HCT116 (cell line): ENCODE results near the gene IL36RN. TPM values are rescaled to one million over a fixed set of nuclear protein-coding genes. Genes with fewer than 3 reads are reported as not detected.

Experiments
- ATAC-seq: fragments of 200-7000 bp; cut with Tn5 transposase; 2 replicates; pipeline ENCODE4 v1.9.1; 2020; ENCODE audit warnings: mild to moderate bottlenecking, moderate library complexity
- BruUV-seq: library from RNA; stranded (reverse); fragments of 400-500 nt; replicated peaks from 2 replicates; lab custom pipeline; 2021; lab: Mats Ljungman, UMichigan
- CTCF ChIA-PET: fragments of 300-600 bp; sonication (Branson Sonifier 250); formaldehyde crosslinking; loops from one replicate; lab custom pipeline; 2021; ENCODE audit warnings: antibody characterized with exemption; lab: Charles Lee
- POLR2A ChIA-PET: fragments of 300-600, 350-600 bp; sonication (Branson Sonifier 250); formaldehyde crosslinking; loops from one replicate; lab custom pipeline; 2021; ENCODE audit warnings: antibody characterized with exemption; lab: Charles Lee
- RAD21 ChIA-PET, 2 experiments: fragments of 300-600 bp; sonication (Branson Sonifier 250); formaldehyde crosslinking; loops; one replicate each; lab custom pipeline; 2023; ENCODE audit warnings: low total read pairs in 2 of 2; ENCODE audit not compliant: uncharacterized antibody in 2 of 2, unreplicated experiment in 2 of 2, low non-redundant PET in 1 of 2; lab: Charles Lee
- DNase-seq: peaks from one replicate; pipeline ENCODE4 v3.0.0-alpha.2; 2010; ENCODE audit warnings: low read depth, low spot score
- H2AFZ ChIP-seq: fragments of 200-600 bp; shearing (Covaris generic), sonication (generic); 2 replicates; pipeline ENCODE4 v1.6.1; 2017; ENCODE audit warnings: low read depth, mixed run types, mixed read lengths, antibody characterized with exemption, low read length; ENCODE audit not compliant: poor library complexity, severe bottlenecking
- H3K27ac ChIP-seq: 2 replicates; pipeline ENCODE4 v1.5.1; 2012; ENCODE audit warnings: low read depth, low read length
- H3K27me3 ChIP-seq: fragments of 200-600 bp; sonication (generic); 2 replicates; pipeline ENCODE4 v1.6.1; 2016; ENCODE audit warnings: mixed run types, low read length, mixed read lengths; ENCODE audit not compliant: insufficient read depth
- H3K36me3 ChIP-seq, 2 experiments: fragments of 200-500 bp in 1 of 2; fragments of 200-600 bp in 1 of 2; sonication (Bioruptor generic) in 1 of 2; sonication (generic) in 1 of 2; 2 replicates each; pipeline versions ENCODE4 v1.5.1 to v1.6.1; 2014 to 2016; ENCODE audit warnings: low read length in 2 of 2, inconsistent platforms in 1 of 2, mixed read lengths in 1 of 2, mixed run types in 1 of 2; ENCODE audit not compliant: insufficient read depth in 2 of 2, control insufficient read depth in 1 of 2
- H3K4me1 ChIP-seq, 2 experiments: fragments of 200-600 bp in 1 of 2; sonication (generic) in 1 of 2; 2 replicates each; pipeline versions ENCODE4 v1.5.1 to v1.6.1; 2012 to 2017; ENCODE audit warnings: low read length in 2 of 2, inconsistent platforms in 1 of 2, mild to moderate bottlenecking in 1 of 2, mixed read lengths in 1 of 2, mixed run types in 1 of 2, moderate library complexity in 1 of 2; ENCODE audit not compliant: insufficient read depth in 2 of 2, control insufficient read depth in 1 of 2
- H3K4me2 ChIP-seq: fragments of 200-600 bp; sonication (generic); 2 replicates; pipeline ENCODE4 v1.6.1; 2017; ENCODE audit warnings: mixed run types, low read length, mixed read lengths
- H3K4me3 ChIP-seq, 2 experiments: fragments of 200-600 bp in 1 of 2; sonication (generic) in 1 of 2; replicated peaks in 1 of 2; 2 replicates each; pipeline ENCODE4 v1.5.1; 2011 to 2016; ENCODE audit warnings: low read length in 2 of 2, control low read depth in 1 of 2, low read depth in 1 of 2, mild to moderate bottlenecking in 1 of 2, mixed read lengths in 1 of 2, mixed run types in 1 of 2
- H3K79me2 ChIP-seq: fragments of 200-600 bp; sonication (generic); 2 replicates; pipeline ENCODE4 v1.6.1; 2017; ENCODE audit warnings: mild to moderate bottlenecking, mixed run types, low read length, moderate library complexity, mixed read lengths; ENCODE audit not compliant: insufficient read depth
- H3K9ac ChIP-seq: fragments of 200-600 bp; sonication (generic); 2 replicates; pipeline ENCODE4 v1.6.1; 2016; ENCODE audit warnings: low read length, mixed read lengths
- H3K9me2 ChIP-seq: fragments of 200-600 bp; sonication (generic), shearing (Covaris generic); 2 replicates; pipeline ENCODE4 v1.6.1; 2017; ENCODE audit warnings: mixed run types, mild to moderate bottlenecking, moderate library complexity; ENCODE audit not compliant: insufficient read depth
- H3K9me3 ChIP-seq, 2 experiments: fragments of 200-500 bp in 1 of 2; fragments of 200-600 bp in 1 of 2; sonication (Bioruptor generic) in 1 of 2; sonication (generic) in 1 of 2; 2 replicates each; pipeline ENCODE4 v1.6.1; 2014 to 2017; ENCODE audit warnings: low read length in 2 of 2, mixed read lengths in 2 of 2, inconsistent platforms in 1 of 2, low read depth in 1 of 2, mild to moderate bottlenecking in 1 of 2, mixed run types in 1 of 2, moderate library complexity in 1 of 2; ENCODE audit not compliant: control insufficient read depth in 1 of 2, insufficient read depth in 1 of 2
- H4K20me1 ChIP-seq: fragments of 200-600 bp; sonication (generic), shearing (Covaris generic); 2 replicates; pipeline ENCODE4 v1.6.1; 2017; ENCODE audit warnings: mixed run types, mild to moderate bottlenecking, moderate library complexity; ENCODE audit not compliant: insufficient read depth
- CBX3 ChIP-seq: IDR thresholded peaks from 2 replicates; pipeline ENCODE4 v1.6.1; 2012; ENCODE audit warnings: low read depth
- CEBPB ChIP-seq: IDR thresholded peaks from 2 replicates; pipeline ENCODE4 v1.6.1; 2012; ENCODE audit warnings: low read depth
- EZH2 ChIP-seq: fragments of 200-600 bp; sonication (generic); IDR thresholded peaks from 2 replicates; pipeline ENCODE4 v1.6.1; 2017; ENCODE audit warnings: antibody characterized with exemption, mixed run types
- JUND ChIP-seq: IDR thresholded peaks from 2 replicates; pipeline ENCODE4 v1.6.1; 2012
- POLR2A ChIP-seq: IDR thresholded peaks from 2 replicates; pipeline ENCODE4 v1.7.0; 2011; ENCODE audit warnings: borderline replicate concordance; ENCODE audit not compliant: insufficient read depth, insufficient read length; ENCODE audit errors: extremely low read depth
- POLR2AphosphoS5 ChIP-seq: IDR thresholded peaks from 2 replicates; pipeline ENCODE4 v1.6.1; 2011; ENCODE audit warnings: mild to moderate bottlenecking, low read depth, low read length, moderate library complexity
- RAD21 ChIP-seq: IDR thresholded peaks from 2 replicates; pipeline ENCODE4 v1.6.1; 2012; ENCODE audit warnings: low read depth, mild to moderate bottlenecking
- TCF7L2 ChIP-seq: IDR thresholded peaks from 2 replicates; pipeline ENCODE4 v1.7.0; 2011; ENCODE audit warnings: borderline replicate concordance, inconsistent platforms; ENCODE audit not compliant: insufficient read depth, insufficient read length; ENCODE audit errors: extremely low read depth
- ZFX ChIP-seq: fragments of 450-650 bp; IDR thresholded peaks from 2 replicates; pipeline ENCODE4 v1.6.1; 2017
- intact Hi-C: fragments of 100-400 bp; cut with micrococcal nuclease; formaldehyde crosslinking; loops from 2 replicates; pipeline ENCODE4 v1.10.0; 2022
- total RNA-seq: library from RNA; stranded (reverse); gene quantifications from one replicate; pipeline ENCODE4 v1.2.1, GENCODE V29; 2021; ENCODE audit not compliant: unreplicated experiment
- TF ChIP-seq, protein P1 (sequence below): IDR thresholded peaks from 2 replicates; pipeline ENCODE4 v1.6.1; 2011; ENCODE audit warnings: mild to moderate bottlenecking, low read length, moderate library complexity; ENCODE audit not compliant: insufficient replicate concordance; ENCODE audit errors: extremely low read depth
- TF ChIP-seq, protein P2 (sequence below), 3 experiments: fragments of 200-600 bp in 1 of 3; sonication (generic) in 1 of 3; IDR thresholded peaks in 2 of 3; conservative IDR thresholded peaks in 1 of 3; 2 replicates each; pipeline ENCODE4 v1.5.1; 2012 to 2017; ENCODE audit warnings: low read depth in 2 of 3, low read length in 2 of 3, antibody characterized with exemption in 1 of 3, borderline replicate concordance in 1 of 3, control low read depth in 1 of 3, mild to moderate bottlenecking in 1 of 3, mixed read lengths in 1 of 3, mixed run types in 1 of 3, moderate library complexity in 1 of 3; ENCODE audit not compliant: insufficient read depth in 1 of 3
- TF ChIP-seq, protein P3 (sequence below): IDR thresholded peaks from 2 replicates; pipeline ENCODE4 v1.6.1; 2012
- TF ChIP-seq, protein P4 (sequence below): IDR thresholded peaks from 2 replicates; pipeline ENCODE4 v1.6.1; 2012

Gene IL36RN
- total RNA-seq, 1 experiment from 2014 or later: not detected

DNA sequence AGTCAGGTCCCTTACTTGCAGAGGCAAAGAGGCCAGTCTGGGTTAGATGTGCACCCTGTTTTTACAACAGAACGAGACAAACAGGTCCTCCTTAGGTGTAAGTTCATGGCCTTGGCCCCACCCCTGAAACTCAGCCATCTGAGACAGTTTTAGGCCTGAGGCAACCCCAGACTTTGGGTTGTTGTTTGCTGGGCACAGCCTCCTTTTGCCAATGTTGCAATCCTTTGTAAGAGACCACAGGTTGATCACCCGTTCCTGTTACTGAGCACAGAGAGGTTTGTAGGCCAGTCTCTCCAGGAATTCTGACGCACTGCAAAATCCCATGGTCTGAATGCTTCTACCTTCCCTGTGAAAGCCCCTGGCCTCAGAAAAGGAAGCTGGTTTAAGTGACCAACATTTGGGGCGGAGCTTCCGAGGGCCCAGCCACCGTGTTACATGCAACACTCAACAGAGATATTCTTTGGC is 52.9 kb downstream of the IL36RN start:
- BruUV-seq: no TSS peak
- DNase-seq (no peak), ATAC-seq (no peak)
- Histone ChIP-seq H3K27ac (no peak overlapping the region), H3K27me3 (no peaks in the 10 kb centered on the region), H3K79me2 (no peaks in the 10 kb centered on the region), H4K20me1 (no peaks in the 10 kb centered on the region), H2AFZ (no peak overlapping the region), H3K4me1 (no peaks in the 10 kb centered on the region), H3K9me2 (no peaks in the 10 kb centered on the region), H3K9me3 (no peaks in the 10 kb centered on the region), H3K9ac (no peak overlapping the region), H3K4me3 (no peak overlapping the region), H3K4me2 (no peak overlapping the region), H3K36me3 (no peaks in the 10 kb centered on the region)
- intact Hi-C loops: no loop called here
- RAD21 ChIA-PET: no interaction called here
- TF ChIP-seq, protein P1, sequence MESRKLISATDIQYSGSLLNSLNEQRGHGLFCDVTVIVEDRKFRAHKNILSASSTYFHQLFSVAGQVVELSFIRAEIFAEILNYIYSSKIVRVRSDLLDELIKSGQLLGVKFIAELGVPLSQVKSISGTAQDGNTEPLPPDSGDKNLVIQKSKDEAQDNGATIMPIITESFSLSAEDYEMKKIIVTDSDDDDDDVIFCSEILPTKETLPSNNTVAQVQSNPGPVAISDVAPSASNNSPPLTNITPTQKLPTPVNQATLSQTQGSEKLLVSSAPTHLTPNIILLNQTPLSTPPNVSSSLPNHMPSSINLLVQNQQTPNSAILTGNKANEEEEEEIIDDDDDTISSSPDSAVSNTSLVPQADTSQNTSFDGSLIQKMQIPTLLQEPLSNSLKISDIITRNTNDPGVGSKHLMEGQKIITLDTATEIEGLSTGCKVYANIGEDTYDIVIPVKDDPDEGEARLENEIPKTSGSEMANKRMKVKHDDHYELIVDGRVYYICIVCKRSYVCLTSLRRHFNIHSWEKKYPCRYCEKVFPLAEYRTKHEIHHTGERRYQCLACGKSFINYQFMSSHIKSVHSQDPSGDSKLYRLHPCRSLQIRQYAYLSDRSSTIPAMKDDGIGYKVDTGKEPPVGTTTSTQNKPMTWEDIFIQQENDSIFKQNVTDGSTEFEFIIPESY: no peak
- TF ChIP-seq RAD21: no peak
- POLR2A ChIA-PET: no interaction called here
- CTCF ChIA-PET: no interaction called here

DNA sequence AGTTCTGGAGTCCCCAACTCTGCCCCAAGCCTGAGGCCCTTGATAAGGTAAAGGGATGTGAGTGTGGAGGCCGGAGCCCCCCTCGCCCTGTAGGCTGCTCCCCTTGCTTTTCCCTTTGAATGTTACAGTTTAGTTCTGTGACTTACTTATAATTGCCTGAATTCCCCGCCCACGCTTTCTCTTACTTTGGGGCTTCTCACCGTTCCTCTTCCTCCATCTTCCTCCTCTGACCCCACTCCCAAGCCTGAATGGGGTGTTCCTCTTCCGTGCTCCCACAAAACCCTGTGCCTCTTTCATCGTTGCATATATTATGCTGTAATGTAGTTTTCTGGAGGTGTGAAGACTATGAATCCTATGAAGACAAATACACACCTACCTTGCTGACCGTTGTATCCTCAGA is 53.4 kb downstream of the IL36RN start:
- no peaks in the 10 kb centered on the region for H3K79me2 ChIP-seq
- no peak for DNase-seq
- H3K9me3 ChIP-seq: no peaks in the 10 kb centered on the region
- H3K4me3 ChIP-seq: no peak overlapping the region
- no peak overlapping the region for H3K9ac ChIP-seq
- no peaks in the 10 kb centered on the region for H3K9me2 ChIP-seq
- no peak overlapping the region for H3K27ac ChIP-seq
- RAD21 ChIA-PET: no interaction called here
- POLR2A ChIA-PET: no interaction called here
- intact Hi-C loops: no loop called here
- no peaks in the 10 kb centered on the region for H4K20me1 ChIP-seq
- TF ChIP-seq, protein P2, sequence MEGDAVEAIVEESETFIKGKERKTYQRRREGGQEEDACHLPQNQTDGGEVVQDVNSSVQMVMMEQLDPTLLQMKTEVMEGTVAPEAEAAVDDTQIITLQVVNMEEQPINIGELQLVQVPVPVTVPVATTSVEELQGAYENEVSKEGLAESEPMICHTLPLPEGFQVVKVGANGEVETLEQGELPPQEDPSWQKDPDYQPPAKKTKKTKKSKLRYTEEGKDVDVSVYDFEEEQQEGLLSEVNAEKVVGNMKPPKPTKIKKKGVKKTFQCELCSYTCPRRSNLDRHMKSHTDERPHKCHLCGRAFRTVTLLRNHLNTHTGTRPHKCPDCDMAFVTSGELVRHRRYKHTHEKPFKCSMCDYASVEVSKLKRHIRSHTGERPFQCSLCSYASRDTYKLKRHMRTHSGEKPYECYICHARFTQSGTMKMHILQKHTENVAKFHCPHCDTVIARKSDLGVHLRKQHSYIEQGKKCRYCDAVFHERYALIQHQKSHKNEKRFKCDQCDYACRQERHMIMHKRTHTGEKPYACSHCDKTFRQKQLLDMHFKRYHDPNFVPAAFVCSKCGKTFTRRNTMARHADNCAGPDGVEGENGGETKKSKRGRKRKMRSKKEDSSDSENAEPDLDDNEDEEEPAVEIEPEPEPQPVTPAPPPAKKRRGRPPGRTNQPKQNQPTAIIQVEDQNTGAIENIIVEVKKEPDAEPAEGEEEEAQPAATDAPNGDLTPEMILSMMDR (IDR thresholded peaks at IDR 0.05 in 2 of 3, conservative IDR thresholded peaks at IDR 0.05 in 1 of 3; ENCODE audit: borderline replicate concordance in 1 of 3, insufficient read depth in 1 of 3, low read depth in 2 of 3, low read length in 2 of 3): no peak
- no peak for TF ChIP-seq CEBPB
- TF ChIP-seq POLR2AphosphoS5: no peak
- TF ChIP-seq, protein P3, sequence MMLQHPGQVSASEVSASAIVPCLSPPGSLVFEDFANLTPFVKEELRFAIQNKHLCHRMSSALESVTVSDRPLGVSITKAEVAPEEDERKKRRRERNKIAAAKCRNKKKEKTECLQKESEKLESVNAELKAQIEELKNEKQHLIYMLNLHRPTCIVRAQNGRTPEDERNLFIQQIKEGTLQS: no peak
- no peak for TF ChIP-seq JUND
- no peak for TF ChIP-seq TCF7L2
- TF ChIP-seq ZFX: no peak
- no peak for TF ChIP-seq CBX3
- no peak for TF ChIP-seq POLR2A
- TF ChIP-seq, protein P4, sequence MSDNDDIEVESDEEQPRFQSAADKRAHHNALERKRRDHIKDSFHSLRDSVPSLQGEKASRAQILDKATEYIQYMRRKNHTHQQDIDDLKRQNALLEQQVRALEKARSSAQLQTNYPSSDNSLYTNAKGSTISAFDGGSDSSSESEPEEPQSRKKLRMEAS: no peak
- TF ChIP-seq EZH2: no peak
- TF ChIP-seq, protein P1: no peak
- no peak for TF ChIP-seq RAD21
- H3K36me3 ChIP-seq: no peaks in the 10 kb centered on the region
- H3K4me2 ChIP-seq: no peak overlapping the region
- H3K27me3 ChIP-seq: no peaks in the 10 kb centered on the region
- no peak overlapping the region for H2AFZ ChIP-seq
- no peak for ATAC-seq
- peaks cover 0 to 2% of the 10 kb centered on the region in 2 experiments; a peak in 1 of 4 replicates for H3K4me1 ChIP-seq
- CTCF ChIA-PET: no interaction called here
- BruUV-seq: no TSS peak
